Lung microvascular endothelial cell (primary cell): Measurements from ENCODE around the gene RIIAD1. TPM values are rescaled to one million over a fixed set of nuclear protein-coding genes. Genes with fewer than 3 reads are reported as not detected.

ENCODE experiments used
- DNase-seq, 2 donors: peaks; one replicate each; pipeline versions ENCODE4 v3.0.0 to v3.0.0-alpha.2; 2010; ENCODE audit warnings: low read depth in 2 of 2
- total RNA-seq: library from RNA; depleted of rRNA; stranded (reverse); fragments of >200 nt; gene quantifications from 2 replicates; pipeline ENCODE4 v1.2.1, GENCODE V29; 2014

Gene RIIAD1
- total RNA-seq, 1 donor from 2014 or later: not detected

GRCh38 chr1:151710187-151710840 lies 11.0 kb upstream of the RIIAD1 start:
- peak; percentile 26 to 29 for DNase-seq

DNA sequence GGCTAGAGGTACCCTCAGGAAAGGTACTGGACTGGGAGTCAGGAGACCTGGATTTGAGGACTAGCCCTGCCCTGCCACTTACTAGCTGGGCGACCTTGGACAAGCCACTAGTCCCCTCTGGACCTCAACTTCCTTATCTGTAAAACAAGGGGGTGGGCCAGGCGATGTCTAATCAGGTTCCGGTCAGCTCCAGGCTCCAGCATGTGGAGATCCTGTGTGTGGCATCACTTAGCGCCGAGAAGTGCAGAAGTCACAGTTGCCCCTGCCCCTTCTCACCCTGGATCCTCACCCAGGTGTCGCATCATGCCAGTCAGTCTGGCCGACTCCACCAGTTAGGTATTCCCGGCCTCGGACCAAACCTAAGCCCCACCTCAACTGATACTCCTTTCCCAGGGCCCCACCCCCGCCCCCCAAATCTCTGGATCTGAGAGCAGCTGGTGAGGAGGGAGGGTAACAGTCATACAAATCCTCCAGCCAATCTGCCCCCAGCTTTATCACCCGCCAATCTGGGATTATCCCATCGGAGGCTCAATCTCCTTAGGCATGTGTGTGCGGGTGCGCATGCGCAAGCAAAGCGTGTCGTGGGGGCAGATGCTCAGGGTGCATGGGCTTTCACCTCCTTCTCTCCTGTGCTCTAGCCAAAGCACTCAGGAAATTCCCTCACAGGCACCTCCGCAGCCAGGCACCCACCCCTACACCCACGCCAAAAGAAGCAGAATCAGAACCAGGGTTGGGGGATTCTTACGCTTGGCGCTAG lies 10.1 kb upstream of the RIIAD1 start:
- DNase-seq: no peak

GRCh38 chr1:151711951-151712350 lies 9.4 kb upstream of the RIIAD1 start:
- no peak for DNase-seq

- DNase-seq: no peak
Measured at GRCh38 chr1:151713044-151713443, 8.3 kb upstream of the RIIAD1 start.

DNA sequence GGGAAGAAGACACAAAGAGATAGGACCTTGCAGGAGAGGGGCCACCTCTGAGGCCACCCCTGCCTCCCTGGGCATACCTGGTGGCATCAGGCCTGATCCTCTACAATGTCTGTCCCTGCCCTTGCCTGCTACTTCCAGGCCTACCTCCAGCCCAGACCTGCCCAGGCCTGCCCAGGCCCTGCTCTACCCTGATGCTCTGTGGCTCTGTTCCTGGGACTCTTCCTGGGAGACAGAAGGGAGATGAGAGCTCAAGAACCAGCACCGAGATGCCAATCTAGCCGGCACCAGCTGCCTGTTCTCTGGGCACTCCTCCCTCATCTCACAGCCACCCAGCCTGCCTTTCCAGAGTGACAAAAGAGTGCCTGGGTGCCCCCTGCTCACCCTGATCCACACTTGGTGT lies 7.4 kb upstream of the RIIAD1 start:
- no peak for DNase-seq

DNA sequence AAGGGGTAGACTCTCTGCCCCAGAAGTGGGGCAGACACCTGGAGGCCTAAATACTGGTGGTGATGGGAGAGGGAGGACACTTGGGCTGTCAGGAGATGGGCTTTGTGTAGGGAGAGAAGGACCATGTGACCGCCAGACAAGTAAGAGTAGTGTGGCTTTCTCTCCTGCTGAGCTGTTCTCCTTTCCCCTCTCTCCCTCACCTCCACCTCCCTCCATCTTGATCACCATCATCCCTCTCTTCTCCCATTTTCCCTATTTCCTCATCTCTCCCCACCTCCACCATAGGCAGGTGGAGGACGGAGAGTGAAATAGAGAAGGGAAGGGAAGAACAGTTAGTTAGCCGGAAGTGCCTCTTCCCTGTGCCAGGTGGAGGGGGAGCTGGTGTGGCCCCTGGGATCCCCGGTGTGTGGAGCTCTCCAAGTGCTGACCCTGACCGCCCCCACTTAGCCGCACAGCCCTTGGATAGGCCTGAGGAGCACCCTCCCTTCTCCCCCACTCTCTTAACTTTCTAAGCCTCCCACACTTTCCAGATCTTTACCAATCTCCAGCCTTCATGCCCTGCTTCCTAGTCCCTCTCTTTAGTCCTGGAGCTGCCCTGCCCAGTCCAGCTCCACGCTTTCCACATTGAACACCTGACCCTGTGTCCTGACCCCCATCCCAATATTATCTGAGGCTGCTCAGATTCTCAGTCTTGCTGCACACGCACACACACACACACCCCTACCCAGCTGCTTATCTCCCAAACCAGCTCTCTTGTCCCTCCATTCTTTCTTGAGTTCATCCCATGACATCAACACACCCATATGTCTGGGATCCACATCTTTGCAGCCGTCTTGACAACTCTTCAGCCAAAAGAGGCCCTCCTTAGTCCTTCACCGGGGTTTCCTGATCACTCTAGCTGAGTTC lies 6.2 kb upstream of the RIIAD1 start:
- DNase-seq: no peak

DNA sequence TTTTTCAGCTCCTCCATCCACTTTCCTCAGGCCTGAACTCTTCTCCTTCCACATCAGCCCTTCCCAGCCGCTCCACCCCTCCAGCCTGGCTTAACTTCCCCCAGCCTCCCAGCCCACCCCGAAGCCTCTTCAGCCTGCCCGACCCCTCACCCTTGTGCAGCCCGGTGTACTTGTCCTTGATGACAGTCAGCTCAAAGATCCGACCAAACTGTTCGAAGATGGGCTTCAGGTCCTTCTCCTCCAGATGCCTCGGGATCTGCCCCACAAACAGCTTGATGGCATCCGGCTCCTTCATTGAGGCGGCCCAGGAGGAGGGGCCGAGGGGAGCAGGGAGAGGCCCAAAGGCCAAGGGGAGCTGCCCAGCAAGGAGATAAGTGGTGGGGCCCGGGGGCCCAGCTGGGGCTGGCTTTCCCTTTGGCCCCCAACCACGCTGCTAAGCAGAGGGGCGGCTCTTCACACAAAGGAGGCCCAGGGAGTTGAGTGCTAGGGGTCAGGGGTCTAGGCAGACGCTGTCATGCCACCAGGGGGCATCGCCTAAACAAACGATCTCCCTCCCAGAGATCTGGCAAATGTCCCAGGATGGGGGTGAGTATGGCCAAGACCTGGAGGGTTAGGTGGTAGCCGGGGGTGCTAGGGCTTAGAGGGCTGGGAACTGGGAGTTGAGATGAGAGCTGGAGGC lies 5.5 kb upstream of the RIIAD1 start:
- DNase-seq: no peak

DNA sequence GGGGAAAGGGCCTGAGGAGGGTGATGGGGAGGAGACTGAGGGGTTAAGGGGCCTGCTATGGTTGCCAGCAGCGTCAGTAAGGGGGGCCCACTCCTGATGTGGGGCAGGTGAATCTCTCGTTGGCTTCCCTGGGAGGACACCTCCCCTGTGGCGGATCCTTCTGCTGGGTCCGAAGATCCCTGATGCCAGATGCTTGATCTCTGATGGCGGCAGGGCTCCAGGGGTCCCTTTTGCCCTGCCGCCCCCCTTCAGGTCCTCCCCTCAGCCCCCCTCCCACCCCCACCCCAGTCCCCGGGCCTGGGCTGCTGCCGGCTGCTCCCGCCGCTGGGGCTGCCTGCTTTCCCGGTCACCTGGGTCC lies 4.9 kb upstream of the RIIAD1 start:
- no peak for DNase-seq

DNA sequence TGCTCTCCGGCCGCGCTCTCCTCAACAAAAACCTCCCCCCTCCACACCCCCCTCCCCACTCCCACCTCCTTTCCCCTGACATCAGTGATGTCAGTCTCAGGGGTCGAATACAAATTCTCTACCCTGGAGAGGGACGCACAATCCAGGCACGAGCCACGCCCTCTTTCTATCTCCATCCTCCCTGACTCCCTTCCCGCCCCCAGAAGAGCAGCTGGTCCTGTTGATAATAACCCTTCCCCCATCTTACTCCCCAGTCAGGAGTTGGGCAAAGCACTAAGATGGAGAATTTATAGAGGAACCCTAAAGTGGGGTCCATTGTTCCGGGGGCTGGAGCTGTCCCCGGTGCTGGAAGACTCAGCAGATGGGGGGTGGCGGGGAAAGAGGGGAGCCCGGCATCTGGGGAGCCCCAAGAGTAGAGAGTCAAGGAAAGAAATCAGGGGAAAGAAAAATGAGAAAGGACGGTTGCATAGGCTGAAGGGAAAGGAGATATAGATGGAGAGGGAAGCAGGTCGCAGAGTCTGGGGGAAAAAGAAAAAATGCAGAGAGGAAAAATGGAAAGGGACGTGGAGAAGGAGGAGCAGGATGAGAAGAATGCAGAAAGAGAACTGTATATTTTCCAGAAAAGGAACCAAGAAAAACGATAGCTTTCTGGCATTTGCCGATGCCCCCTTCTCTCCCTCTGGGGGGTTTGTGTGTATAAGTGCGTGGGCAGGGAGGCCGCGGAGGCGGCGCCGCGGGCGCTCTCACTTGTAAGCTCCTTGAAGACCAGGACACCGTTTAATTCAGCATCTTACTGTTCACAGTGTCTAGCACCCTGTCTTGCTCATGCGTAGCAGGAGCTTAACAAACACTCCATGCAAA lies 4.3 kb upstream of the RIIAD1 start, which contains the start of gene CELF3:
Gene CELF3 (minus strand): TSS at position 33 of the 861 bp plus-strand sequence. CDS start 783 bp downstream, outside the sequence.
- DNase-seq: peak in 1 of 2 donors; percentile 20

GRCh38 chr1:151718011-151718431 lies 3.3 kb upstream of the RIIAD1 start:
- no peak for DNase-seq

GRCh38 chr1:151718666-151719065 lies 2.7 kb upstream of the RIIAD1 start:
- DNase-seq: no peak

DNA sequence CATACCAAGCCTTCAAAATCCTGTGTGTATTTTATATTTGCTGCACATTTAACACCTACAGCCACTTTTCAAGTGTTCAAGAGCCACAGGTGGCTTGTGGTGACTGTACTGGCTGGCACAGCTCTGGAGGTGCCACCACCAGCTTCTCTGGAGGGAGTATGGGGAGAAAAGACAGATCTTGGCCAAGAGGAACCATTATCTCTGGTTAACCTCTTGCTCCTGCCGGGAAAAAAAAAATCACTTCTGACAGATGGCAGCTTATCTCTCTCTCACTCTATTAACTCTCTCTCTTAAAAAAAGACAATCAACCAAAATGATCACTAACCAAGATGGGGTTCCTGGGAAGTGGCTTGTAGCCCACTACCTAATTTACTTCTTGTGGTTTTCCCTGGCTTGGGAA lies 1.2 kb upstream of the RIIAD1 start:
- no peak for DNase-seq

DNA sequence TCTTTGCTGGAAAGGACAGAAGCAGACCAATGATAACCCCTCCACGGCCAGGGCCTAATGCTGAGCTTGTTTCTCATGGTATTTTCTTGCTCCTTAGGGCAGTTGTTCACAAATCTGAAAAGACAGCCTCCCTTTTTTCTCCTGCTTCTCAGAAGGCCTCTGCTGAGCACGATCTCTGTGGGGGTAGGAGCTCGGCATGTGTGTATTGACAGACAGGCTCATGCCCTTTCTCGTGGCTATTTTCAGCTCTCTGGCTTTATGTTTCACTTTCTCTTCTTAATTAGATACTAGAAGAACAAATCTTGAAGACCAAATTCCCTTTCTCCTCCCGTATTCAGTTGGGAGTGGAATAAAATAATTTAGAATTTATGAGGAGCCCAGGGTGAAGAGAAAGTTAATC lies 768 bp upstream of the RIIAD1 start:
- DNase-seq: peak in 1 of 2 donors; percentile 39

DNA sequence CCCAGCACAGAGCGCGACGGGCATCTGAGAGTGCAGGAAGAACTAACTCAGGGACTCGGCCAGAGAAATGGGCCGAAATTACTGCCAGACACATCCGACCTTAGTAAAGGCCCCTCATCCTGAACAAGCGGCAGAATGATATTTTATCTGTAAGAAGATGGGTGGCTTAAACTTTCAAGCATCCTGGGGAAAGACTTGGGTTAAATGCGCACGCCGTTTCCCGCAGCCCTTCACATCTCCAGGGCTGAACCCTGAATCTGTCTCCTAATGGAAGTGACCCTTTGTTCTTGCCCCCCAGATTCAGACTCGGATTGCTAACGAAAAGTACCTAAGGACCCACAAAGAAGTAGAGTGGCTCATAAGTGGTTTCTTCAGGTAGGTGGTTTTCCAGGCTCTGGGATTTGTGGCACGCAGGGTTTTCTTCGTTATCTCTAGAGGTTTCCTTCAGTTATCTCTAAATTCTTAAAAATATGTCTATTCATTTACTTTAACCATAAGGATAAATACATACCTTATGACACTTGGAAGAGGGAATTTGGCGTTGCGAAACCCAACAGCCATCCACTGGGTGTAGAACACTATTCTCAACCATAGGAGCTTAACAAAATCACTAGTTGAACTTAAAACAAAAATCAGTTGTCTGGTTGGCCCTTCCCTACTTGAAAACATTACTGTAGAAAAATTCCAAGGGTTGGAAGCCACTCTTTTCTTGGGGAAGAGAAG lies 627 bp downstream of the RIIAD1 start:
- no peak for DNase-seq

DNA sequence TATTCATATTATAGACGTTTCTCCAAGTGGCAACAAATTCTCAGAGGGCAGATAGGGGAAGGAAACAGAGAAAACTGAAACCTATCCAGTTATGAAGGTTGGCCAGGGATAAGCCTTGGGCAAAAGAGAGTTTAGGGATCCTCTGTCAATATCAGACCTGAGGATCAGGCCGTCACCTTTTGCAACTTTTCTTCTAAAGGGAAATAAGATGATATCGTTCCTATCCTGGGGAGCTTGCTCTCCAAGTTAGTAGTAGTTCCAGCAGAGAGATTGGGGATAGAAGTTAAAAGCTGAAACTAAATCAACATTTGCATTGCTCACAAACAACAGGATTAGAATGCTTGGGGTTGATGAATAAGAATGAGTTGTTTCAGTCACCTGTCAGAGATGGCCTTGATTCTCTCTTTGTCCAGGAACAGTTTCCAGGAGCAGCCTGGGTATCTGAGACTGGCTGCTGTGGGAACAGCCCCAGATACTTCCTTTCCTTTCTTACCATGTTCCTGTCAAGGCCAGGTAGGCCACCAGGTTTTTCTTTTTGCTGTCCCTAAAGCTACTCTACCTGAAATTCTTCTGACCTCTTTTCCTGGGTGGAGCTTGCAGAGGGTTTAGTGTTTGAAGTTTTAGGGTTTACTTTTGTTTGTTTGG lies 2.5 kb downstream of the RIIAD1 start:
- no peak for DNase-seq

DNA sequence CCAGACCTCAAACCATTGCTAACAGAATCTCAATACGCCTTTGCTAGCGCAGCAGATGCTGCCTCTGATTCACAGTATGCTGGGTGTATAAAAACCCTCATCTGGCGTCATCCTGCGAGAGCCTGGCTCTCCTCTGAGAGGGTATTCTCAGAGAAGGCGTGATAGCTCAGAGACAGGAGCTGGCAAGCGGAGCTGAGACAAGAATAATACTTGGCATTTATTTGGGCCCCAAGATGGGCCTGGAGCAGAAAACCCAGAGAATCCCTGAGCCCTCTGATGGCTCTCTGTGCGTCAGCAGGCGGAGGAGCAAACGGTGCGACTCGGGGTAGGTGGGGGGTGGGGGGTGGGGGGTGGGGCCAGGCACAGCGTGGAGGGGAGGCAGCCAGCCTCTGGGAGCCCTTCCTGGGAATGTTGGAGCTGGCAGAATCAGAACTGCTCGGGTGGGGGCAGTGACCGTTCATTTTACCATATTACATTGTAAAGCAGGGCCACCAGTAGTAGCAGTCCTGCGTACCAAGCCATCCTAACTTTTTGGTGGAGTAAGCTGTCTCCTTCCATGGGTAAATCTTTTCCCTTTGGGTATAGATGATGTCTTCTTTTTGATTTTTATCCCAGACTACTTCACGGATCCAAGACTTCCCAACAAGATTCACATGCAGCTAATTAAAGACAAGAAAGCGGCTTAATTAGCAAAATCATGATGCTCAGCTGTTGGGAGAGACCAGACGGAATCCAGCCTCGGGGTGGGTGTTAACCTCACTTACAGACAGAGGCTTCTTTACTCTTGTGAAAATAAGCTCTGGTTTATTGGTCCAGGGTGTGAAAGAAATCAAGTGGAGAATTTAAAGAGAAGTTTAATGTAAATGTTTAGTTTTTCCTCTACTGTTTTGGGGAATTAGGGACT lies 7.1 kb downstream of the RIIAD1 start:
- DNase-seq: no peak

DNA sequence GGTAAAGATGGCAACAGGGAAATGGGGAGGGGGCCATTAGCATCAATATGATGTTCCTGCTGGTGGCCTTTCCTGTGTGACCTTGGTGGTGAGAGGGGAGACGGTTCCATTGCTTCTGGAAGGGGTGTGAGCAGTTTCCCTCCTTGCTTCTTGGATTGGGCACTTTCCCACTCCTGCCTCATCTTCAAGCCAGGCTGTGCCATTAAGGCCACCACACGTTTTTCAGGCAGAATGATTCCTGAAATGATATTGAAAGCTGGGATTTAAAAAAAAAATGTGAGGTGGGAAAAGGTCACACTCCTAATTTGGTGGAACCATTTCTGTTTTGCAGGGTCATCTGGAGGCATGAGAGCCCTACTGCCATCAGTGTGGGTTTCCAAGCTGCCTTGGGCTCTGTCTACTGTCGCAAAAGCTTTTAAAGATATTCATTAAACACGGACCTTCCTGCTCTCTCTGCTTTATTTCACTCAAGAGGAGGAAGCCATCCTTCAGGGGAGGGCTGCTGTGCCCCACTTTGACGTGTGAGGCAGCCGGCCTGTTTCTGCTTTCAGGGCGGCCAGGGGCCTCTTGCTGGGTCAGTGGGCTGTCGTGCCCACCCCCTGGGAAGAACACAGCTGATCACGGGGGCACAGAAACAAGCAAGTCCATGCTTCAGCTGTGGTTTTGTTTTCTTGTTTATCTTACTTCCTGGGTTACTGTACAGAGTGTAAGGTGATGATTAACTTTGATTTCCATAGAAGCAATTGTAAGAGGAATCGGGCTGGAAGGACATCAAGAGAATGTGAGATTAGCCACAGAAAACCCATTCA lies 8.0 kb downstream of the RIIAD1 start:
- no peak for DNase-seq

GRCh38 chr1:151729966-151730291 lies 8.6 kb downstream of the RIIAD1 start:
- DNase-seq: no peak
